Measurements from ENCODE around the gene RAB3GAP2.

RAB3GAP2 gene

DNA sequence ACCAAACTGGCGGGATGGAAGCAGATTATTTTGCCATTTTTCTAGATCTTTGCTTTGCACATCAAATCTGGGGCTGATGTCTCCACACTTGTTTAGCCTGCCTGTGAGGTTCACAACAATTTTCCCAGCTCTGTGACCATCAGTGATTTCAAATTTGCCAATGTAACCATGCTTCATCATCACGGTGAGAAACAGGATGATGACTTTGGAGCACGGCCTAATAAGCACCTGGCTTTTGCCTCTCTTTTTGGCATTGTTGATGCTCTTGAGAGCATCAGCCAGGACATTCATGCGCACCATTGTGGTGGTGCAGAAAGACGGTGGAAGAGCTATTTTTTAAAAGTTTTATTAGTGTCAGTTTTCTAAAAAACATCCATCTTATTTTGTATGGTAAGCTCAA is 128.2 kb downstream of the RAB3GAP2 start:
- H3K4me3 ChIP-seq (ENCODE audit: low read depth, low read length): no peak overlapping the region
- peaks cover 82% of the 10 kb centered on the region for H3K36me3 ChIP-seq (ENCODE audit: control insufficient read depth, insufficient read depth, low read length)
- no peaks in the 10 kb centered on the region for H3K4me1 ChIP-seq (ENCODE audit: control insufficient read depth, insufficient read depth, low read length)
- H3K27me3 ChIP-seq (ENCODE audit: control insufficient read depth, insufficient read depth, low read length): no peaks in the 10 kb centered on the region
- no peaks in the 10 kb centered on the region for H3K9me3 ChIP-seq (ENCODE audit: control insufficient read depth, insufficient read depth, low read depth, low read length)
- no peak overlapping the region for H3K27ac ChIP-seq (ENCODE audit: low read depth, low read length)
- no peak overlapping the region for H3K9ac ChIP-seq (ENCODE audit: low read length)

DNA sequence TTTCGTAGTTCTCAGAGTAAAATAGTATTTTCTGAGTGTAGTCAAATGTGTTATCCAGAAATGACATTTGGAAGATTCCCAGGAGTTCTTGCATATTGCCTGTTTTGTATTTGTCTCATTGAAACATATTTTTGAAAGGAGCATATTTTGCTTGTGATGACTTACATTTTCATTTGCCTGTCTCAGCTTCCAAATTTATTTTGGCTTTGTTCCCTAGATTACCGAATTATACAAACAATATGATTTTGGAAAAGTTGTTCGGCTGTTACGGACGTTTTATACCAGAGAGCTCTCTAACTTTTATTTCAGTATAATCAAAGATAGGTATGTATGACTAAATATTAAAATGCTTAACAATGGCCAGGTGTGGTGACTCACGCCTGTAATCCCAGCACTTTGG is 132.3 kb downstream of the RAB3GAP2 start:
- peaks cover 79% of the 10 kb centered on the region for H3K36me3 ChIP-seq (ENCODE audit: control insufficient read depth, insufficient read depth, low read length)
- no peaks in the 10 kb centered on the region for H3K4me1 ChIP-seq (ENCODE audit: control insufficient read depth, insufficient read depth, low read length)
- no peak overlapping the region for H3K9ac ChIP-seq (ENCODE audit: low read length)
- no peak overlapping the region for H3K27ac ChIP-seq (ENCODE audit: low read depth, low read length)
- no peaks in the 10 kb centered on the region for H3K9me3 ChIP-seq (ENCODE audit: control insufficient read depth, insufficient read depth, low read depth, low read length)
- no peaks in the 10 kb centered on the region for H3K27me3 ChIP-seq (ENCODE audit: control insufficient read depth, insufficient read depth, low read length)
- H3K4me3 ChIP-seq (ENCODE audit: low read depth, low read length): no peak overlapping the region

DNA sequence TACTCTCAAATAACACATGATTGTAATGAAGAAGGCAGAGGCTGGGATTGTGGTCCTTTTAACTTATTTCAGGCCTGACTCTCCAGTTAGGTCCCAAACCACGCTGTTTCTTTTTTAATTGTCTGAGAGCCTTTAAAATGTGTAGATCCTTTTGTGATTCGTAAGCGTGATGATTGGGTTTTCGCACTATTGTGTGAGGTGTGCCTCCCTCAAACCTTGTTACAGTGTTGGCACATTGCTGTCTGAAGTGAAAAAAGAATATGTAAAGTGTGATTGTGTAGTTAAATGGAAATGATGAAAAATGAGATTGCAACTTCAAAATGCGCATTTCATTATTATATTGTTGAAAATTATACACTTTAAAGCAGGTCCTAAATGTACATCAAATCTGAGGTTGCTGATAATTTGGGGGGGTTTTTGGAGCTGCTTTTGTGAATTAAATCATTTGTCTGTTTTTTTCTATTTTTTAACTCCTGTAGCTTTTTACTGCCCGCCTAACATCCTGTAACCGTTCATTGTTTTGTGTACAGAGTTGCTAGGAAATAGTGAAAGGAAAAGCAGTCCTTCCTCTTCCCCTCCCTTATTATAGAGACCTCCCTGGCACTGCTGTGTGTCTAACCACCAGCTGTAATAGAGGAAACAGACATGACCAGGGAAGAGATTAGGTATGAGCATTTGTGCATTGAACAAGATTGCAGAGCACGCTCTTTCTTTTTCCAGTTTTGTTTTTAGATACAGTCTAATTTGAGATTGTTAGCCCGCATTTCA is 135.1 kb downstream of the RAB3GAP2 start:
- H3K27me3 ChIP-seq (ENCODE audit: control insufficient read depth, insufficient read depth, low read length): no peaks in the 10 kb centered on the region
- H3K9me3 ChIP-seq (ENCODE audit: control insufficient read depth, insufficient read depth, low read depth, low read length): no peaks in the 10 kb centered on the region
- no peaks in the 10 kb centered on the region for H3K4me1 ChIP-seq (ENCODE audit: control insufficient read depth, insufficient read depth, low read length)
- H3K36me3 ChIP-seq (ENCODE audit: control insufficient read depth, insufficient read depth, low read length): peaks cover 78% of the 10 kb centered on the region
- H3K27ac ChIP-seq (ENCODE audit: low read depth, low read length): no peak overlapping the region
- no peak overlapping the region for H3K4me3 ChIP-seq (ENCODE audit: low read depth, low read length)
- H3K9ac ChIP-seq (ENCODE audit: low read length): no peak overlapping the region

DNA sequence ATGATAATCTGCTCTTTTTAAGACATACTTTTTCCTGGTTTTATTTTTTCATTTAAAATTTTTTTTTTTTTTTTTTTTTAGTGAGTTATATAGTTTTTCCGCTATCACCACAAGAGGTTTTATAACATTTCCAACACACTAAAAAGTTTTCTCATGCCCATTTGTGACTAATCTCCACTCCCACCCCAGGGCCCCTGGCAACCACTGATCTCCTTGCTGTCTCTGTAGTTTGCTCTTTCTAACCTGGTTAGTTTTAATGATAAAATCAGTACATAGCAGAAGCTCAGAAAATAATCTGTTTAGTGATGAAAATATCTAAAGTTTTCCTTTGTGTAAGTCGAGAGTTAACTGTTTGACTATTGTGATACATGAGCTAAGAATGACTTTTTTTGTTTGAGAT is 136.5 kb downstream of the RAB3GAP2 start:
- Histone ChIP-seq H3K36me3 (ENCODE audit: control insufficient read depth, insufficient read depth, low read length) (peaks cover 64% of the 10 kb centered on the region), H3K9ac (ENCODE audit: low read length) (no peak overlapping the region), H3K4me1 (ENCODE audit: control insufficient read depth, insufficient read depth, low read length) (no peaks in the 10 kb centered on the region), H3K4me3 (ENCODE audit: low read depth, low read length) (no peak overlapping the region), H3K27ac (ENCODE audit: low read depth, low read length) (no peak overlapping the region), H3K9me3 (ENCODE audit: control insufficient read depth, insufficient read depth, low read depth, low read length) (no peaks in the 10 kb centered on the region), H3K27me3 (ENCODE audit: control insufficient read depth, insufficient read depth, low read length) (no peaks in the 10 kb centered on the region)

DNA sequence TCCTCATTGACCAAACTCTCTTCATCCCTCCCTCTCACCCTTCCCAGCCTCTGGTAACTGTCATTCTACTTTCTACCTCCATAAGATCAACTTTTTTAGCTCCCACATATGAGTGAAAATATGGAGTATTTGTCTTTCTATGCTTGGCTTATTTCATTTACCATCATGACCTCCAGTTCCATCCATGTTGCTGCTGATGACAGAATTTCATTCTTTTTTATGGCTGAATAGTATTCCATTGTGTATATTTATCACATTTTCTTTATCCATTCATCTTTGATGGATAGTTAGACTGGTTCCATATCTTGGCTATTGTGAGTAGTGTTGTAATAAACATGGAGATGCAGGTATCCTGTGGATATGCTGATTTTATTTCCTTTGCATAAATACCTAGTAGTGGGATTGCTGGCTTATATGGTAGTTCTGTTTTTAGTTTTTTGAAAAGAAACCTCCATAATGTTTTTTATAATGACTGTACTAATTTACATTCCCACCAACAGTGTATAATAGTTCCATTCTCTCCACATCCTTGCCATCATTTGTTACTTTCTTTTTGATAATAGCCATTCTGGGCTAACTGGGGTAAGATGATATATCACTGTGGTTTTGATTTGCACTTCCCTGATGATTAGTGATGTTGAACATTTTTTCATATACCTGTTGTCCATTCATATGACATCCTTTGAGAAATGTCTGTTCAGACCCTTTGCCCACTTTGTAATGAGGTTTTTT is 142.6 kb downstream of the RAB3GAP2 start:
- Histone ChIP-seq H3K4me1 (ENCODE audit: control insufficient read depth, insufficient read depth, low read length) (no peaks in the 10 kb centered on the region), H3K27me3 (ENCODE audit: control insufficient read depth, insufficient read depth, low read length) (no peaks in the 10 kb centered on the region), H3K9ac (ENCODE audit: low read length) (no peak overlapping the region), H3K4me3 (ENCODE audit: low read depth, low read length) (no peak overlapping the region), H3K9me3 (ENCODE audit: control insufficient read depth, insufficient read depth, low read depth, low read length) (no peaks in the 10 kb centered on the region), H3K27ac (ENCODE audit: low read depth, low read length) (no peak overlapping the region), H3K36me3 (ENCODE audit: control insufficient read depth, insufficient read depth, low read length) (peaks cover 56% of the 10 kb centered on the region)

DNA sequence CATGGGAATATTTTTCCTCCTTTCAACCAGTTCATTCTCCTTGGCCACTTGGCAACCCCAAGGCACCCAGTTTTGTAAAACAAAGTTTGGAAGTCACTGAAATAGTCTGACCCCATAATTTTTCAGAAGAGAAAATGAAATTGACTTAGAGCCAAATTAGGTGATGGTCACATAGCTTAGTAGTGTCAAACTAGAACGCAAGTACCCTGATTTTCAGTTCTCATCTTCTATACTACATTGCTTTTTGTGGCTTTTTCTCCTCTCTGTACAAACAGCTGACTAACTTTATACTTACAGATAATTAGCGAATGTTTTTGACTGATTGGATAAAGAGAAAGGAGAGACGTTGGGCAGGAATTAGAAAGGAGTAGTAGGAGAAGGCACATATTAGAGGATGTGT is 145.2 kb downstream of the RAB3GAP2 start:
- Histone ChIP-seq H3K27ac (ENCODE audit: low read depth, low read length) (no peak overlapping the region), H3K4me3 (ENCODE audit: low read depth, low read length) (no peak overlapping the region), H3K9ac (ENCODE audit: low read length) (no peak overlapping the region), H3K9me3 (ENCODE audit: control insufficient read depth, insufficient read depth, low read depth, low read length) (no peaks in the 10 kb centered on the region), H3K4me1 (ENCODE audit: control insufficient read depth, insufficient read depth, low read length) (no peaks in the 10 kb centered on the region), H3K36me3 (ENCODE audit: control insufficient read depth, insufficient read depth, low read length) (peaks cover 45% of the 10 kb centered on the region), H3K27me3 (ENCODE audit: control insufficient read depth, insufficient read depth, low read length) (no peaks in the 10 kb centered on the region)

DNA sequence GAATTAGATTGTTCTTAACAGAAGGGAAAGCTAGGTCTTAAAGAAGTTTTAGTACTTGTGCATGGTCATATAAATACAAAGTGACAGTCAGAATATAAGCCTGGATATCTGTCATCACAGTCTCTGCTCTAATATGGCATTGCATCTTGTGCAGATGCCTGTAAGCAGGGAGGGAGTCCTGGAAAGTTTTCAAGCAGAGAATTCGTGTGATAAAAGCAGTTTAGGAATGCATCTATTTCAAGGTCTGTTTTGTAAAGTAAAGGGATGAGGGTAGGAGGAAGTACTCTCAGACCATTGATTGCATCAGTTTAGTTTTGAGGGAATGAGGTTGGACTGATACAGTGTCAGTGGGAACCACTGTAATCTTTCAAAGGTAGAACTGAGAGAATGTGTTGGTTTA is 147.7 kb downstream of the RAB3GAP2 start:
- no peak overlapping the region for H3K27ac ChIP-seq (ENCODE audit: low read depth, low read length)
- H3K9me3 ChIP-seq (ENCODE audit: control insufficient read depth, insufficient read depth, low read depth, low read length): no peaks in the 10 kb centered on the region

DNA sequence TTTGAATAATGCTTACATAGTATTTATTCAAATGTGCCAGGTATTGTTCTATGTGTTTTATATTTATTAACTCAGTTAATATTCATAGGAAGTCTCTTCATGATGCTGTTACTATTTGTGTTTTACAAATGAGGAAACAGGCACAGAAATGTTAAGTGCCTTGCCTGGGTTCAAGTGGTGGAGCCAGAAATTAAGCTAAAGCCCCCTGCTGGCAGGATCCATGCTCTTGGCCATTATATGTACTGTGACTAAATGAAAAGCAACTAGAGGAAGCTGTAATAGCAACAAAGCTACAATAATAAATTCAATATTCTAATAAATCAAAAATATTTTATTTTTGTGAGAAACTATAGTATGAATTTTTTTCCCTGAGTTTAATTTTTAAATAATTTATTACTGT is 148.4 kb downstream of the RAB3GAP2 start:
- H3K36me3 ChIP-seq (ENCODE audit: control insufficient read depth, insufficient read depth, low read length): peaks cover 39% of the 10 kb centered on the region
- no peak overlapping the region for H3K27ac ChIP-seq (ENCODE audit: low read depth, low read length)
- no peak overlapping the region for H3K4me3 ChIP-seq (ENCODE audit: low read depth, low read length)
- no peaks in the 10 kb centered on the region for H3K27me3 ChIP-seq (ENCODE audit: control insufficient read depth, insufficient read depth, low read length)
- no peaks in the 10 kb centered on the region for H3K9me3 ChIP-seq (ENCODE audit: control insufficient read depth, insufficient read depth, low read depth, low read length)
- H3K9ac ChIP-seq (ENCODE audit: low read length): no peak overlapping the region
- H3K4me1 ChIP-seq (ENCODE audit: control insufficient read depth, insufficient read depth, low read length): no peaks in the 10 kb centered on the region

More for the DNA sequence above, 147.7 kb downstream of the RAB3GAP2 start:
- Histone ChIP-seq H3K4me1 (ENCODE audit: control insufficient read depth, insufficient read depth, low read length) (no peaks in the 10 kb centered on the region), H3K4me3 (ENCODE audit: low read depth, low read length) (no peak overlapping the region), H3K36me3 (ENCODE audit: control insufficient read depth, insufficient read depth, low read length) (peaks cover 40% of the 10 kb centered on the region), H3K9ac (ENCODE audit: low read length) (no peak overlapping the region), H3K27me3 (ENCODE audit: control insufficient read depth, insufficient read depth, low read length) (no peaks in the 10 kb centered on the region)

DNA sequence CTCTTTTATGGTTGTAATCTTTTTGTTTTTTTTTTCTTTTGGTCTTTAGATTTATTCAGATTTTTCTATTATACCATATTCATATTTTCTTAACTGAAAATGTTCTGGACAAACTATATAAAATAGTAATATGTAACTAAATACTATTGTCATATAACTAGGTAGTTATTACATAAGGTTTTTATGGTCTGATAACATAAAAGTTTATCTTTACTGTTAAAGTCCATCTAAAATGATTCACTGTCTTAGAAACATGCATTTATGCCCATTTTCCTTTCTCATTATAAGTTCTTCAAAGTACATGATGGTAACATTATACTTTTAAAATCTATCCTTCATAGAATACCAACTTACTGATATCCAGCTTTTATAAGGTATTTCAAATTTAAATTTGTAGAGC is 149.2 kb downstream of the RAB3GAP2 start:
- no peak overlapping the region for H3K4me3 ChIP-seq (ENCODE audit: low read depth, low read length)
- H3K36me3 ChIP-seq (ENCODE audit: control insufficient read depth, insufficient read depth, low read length): peaks cover 33% of the 10 kb centered on the region
- no peak overlapping the region for H3K9ac ChIP-seq (ENCODE audit: low read length)
- no peaks in the 10 kb centered on the region for H3K9me3 ChIP-seq (ENCODE audit: control insufficient read depth, insufficient read depth, low read depth, low read length)
- no peaks in the 10 kb centered on the region for H3K27me3 ChIP-seq (ENCODE audit: control insufficient read depth, insufficient read depth, low read length)
- no peak overlapping the region for H3K27ac ChIP-seq (ENCODE audit: low read depth, low read length)
- no peaks in the 10 kb centered on the region for H3K4me1 ChIP-seq (ENCODE audit: control insufficient read depth, insufficient read depth, low read length)

DNA sequence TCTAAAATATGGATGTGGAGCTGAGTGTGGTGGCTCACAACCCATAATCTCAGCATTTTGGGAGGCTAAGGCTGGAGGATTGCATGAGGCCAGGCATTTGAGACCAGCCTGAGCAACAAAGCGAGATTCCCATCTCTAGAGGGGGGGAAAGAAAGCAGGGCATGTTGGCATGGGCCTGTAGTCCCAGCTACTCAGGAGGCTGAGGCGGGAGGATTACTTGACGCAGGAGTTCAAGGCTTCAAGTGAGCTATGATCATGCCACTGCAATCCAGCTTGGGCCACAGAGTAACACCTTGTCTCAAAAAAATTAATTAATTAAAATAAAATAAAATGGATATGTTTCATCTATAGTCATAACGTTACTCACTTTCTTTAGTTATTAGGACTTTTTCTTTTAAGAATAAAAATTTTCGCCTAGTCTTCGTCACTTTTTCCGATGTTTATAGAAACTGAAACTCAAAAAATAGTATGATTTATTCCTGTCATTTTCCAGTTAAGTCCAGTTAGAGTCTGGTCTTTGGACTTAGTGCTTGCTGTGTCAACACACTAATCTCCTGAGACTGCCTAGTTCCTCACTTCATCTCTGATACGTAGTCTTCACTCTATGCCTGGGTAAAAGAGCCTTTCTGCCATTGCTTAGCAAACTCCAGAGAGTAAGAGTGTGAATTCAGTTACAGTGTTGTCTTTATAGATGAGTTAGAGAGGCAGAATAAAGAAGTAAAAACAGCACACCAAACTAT is 150.3 kb downstream of the RAB3GAP2 start:
- H3K4me1 ChIP-seq (ENCODE audit: control insufficient read depth, insufficient read depth, low read length): no peaks in the 10 kb centered on the region
- H3K9me3 ChIP-seq (ENCODE audit: control insufficient read depth, insufficient read depth, low read depth, low read length): no peaks in the 10 kb centered on the region
- no peaks in the 10 kb centered on the region for H3K27me3 ChIP-seq (ENCODE audit: control insufficient read depth, insufficient read depth, low read length)
- no peak overlapping the region for H3K9ac ChIP-seq (ENCODE audit: low read length)
- no peak overlapping the region for H3K4me3 ChIP-seq (ENCODE audit: low read depth, low read length)
- H3K36me3 ChIP-seq (ENCODE audit: control insufficient read depth, insufficient read depth, low read length): peaks cover 28% of the 10 kb centered on the region
- no peak overlapping the region for H3K27ac ChIP-seq (ENCODE audit: low read depth, low read length)

DNA sequence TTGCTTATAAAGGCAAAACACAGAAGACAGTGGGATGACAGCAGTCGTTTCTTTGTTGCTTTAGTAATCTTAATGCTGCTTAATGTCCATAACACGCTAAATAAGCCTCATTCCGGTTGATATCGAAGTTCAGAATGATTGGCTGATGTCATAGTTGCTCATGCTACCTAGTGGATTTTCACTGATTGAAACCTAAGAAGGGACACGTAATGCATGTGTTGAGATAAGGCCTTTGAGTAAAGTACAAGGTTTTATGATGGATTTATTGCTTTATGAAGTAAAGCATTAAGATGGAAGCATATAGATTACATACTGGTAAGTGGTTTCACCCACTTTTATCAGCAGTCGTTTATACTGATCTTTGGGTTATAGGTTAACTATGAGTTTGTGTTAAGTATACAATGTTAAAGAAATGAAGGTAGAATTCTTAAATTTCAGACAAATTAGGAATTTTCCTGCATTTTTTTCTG is 153.2 kb downstream of the RAB3GAP2 start:
- H3K36me3 ChIP-seq (ENCODE audit: control insufficient read depth, insufficient read depth, low read length): peaks cover 39% of the 10 kb centered on the region
- H3K27ac ChIP-seq (ENCODE audit: low read depth, low read length): no peak overlapping the region
- no peak overlapping the region for H3K4me3 ChIP-seq (ENCODE audit: low read depth, low read length)
- H3K4me1 ChIP-seq (ENCODE audit: control insufficient read depth, insufficient read depth, low read length): no peaks in the 10 kb centered on the region
- no peak overlapping the region for H3K9ac ChIP-seq (ENCODE audit: low read length)
- no peaks in the 10 kb centered on the region for H3K9me3 ChIP-seq (ENCODE audit: control insufficient read depth, insufficient read depth, low read depth, low read length)
- H3K27me3 ChIP-seq (ENCODE audit: control insufficient read depth, insufficient read depth, low read length): no peaks in the 10 kb centered on the region
